Measurements from ENCODE around the gene MCRS1. TPM values are rescaled to one million over a fixed set of nuclear protein-coding genes. Genes with fewer than 3 reads are reported as not detected.
"Not testable (repeated sequence)": the region's sequence is repeated elsewhere in the genome, so short reads cannot be mapped to it uniquely, and the experiment has no call there.

The MCRS1 gene
- total and polyA plus RNA-seq, 10 of the 15 experiments (the other 5 are each of a cell fraction or from before 2014, with no cell fraction given) = 34.3 to 82.8 (median 57.6) TPM

DNA sequence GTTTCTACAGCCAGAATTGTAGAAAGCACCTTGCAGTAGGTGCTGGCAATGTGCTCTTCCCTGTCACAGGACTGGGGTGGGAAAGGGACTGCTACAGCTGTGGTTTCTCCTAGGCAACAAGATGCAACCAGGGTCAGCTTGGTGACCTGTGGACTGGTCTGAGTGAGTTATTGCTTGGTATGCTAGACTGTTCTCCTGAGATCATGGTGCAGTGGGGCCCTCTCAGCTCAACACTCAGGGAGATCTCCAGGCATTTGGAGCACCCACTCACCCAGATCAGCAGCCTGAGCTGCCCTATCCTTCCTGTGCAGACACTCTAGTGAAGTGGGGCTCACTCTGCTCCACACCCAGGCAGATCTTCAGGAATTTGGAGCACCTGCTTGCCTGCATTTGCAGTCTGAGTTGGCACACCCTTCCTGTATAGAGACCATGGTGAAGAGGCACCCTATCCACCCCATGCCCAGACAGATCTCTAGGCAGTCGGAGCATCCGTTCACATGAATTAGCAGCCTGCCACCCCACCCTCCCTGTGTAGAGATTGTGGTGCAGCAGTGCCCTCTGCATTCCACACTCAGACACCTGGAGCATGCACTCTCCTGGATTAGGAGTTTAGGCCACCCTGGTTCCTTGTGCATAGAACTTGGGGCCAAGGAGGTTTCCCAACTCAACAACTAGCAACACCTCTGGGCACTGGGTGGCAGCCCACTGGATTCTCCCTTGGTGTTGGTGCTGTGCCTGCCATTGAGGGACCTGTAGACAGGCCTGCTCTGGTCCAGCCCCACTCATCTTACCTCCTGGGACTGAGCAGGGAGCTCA, 41.3 kb upstream of the MCRS1 start (continued):
- TF ChIP-seq, protein P1, sequence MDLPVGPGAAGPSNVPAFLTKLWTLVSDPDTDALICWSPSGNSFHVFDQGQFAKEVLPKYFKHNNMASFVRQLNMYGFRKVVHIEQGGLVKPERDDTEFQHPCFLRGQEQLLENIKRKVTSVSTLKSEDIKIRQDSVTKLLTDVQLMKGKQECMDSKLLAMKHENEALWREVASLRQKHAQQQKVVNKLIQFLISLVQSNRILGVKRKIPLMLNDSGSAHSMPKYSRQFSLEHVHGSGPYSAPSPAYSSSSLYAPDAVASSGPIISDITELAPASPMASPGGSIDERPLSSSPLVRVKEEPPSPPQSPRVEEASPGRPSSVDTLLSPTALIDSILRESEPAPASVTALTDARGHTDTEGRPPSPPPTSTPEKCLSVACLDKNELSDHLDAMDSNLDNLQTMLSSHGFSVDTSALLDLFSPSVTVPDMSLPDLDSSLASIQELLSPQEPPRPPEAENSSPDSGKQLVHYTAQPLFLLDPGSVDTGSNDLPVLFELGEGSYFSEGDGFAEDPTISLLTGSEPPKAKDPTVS (IDR thresholded peaks at IDR 0.05; ENCODE audit: low read depth, low read length) = no peak
- TF ChIP-seq SMARCA5 (IDR thresholded peaks at IDR 0.05) (no peak), ZNF622 (IDR thresholded peaks at IDR 0.05) (no peak), RB1 (IDR thresholded peaks at IDR 0.05; ENCODE audit: borderline replicate concordance) (no peak)
- TF ChIP-seq, protein P2, sequence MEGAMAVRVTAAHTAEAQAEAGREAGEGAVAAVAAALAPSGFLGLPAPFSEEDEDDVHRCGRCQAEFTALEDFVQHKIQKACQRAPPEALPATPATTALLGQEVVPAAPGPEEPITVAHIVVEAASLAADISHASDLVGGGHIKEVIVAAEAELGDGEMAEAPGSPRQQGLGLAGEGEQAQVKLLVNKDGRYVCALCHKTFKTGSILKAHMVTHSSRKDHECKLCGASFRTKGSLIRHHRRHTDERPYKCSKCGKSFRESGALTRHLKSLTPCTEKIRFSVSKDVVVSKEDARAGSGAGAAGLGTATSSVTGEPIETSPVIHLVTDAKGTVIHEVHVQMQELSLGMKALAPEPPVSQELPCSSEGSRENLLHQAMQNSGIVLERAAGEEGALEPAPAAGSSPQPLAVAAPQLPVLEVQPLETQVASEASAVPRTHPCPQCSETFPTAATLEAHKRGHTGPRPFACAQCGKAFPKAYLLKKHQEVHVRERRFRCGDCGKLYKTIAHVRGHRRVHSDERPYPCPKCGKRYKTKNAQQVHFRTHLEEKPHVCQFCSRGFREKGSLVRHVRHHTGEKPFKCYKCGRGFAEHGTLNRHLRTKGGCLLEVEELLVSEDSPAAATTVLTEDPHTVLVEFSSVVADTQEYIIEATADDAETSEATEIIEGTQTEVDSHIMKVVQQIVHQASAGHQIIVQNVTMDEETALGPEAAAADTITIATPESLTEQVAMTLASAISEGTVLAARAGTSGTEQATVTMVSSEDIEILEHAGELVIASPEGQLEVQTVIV (IDR thresholded peaks at IDR 0.05; ENCODE audit: borderline replicate concordance, partially characterized antibody) = no peak

DNA sequence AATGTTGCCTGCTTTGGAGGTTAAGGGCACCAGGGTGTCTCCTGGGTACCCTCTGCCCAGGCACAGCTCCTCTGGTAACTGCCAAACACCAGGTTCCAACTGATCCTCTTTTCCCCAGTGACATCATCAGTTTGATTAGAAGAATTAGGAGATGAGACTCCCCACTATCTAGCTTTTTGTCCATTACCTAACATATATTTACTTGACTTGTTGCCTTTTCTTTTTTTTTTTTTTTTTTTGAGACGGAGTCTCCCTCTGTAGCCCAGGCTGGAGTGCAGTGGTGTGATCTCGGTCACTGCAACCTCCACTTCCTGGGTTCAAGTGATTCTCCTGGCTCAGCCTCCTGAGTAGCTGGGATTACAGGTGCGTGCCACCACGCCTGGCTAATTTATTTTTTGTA, 37.6 kb upstream of the MCRS1 start, which contains the start of gene FAM186B:
FAM186B (minus strand) TSS at position 101 of the 400 bp plus-strand sequence. CDS start 162 bp downstream, outside the sequence.
- ChIA-PET SMC1A (ENCODE audit: uncharacterized antibody, unreplicated experiment) (interaction anchor here (0.7 kb wide), 1 partner anchor 71 kb away, joined by 3 read pairs; no protein-coding TSS in a partner anchor), CTCF (interaction anchor here (1.0 to 2.2 kb wide), 4 partner anchors 25 to 258 kb away, joined by 3 to 8 read pairs (median 4); no protein-coding TSS in a partner anchor), POLR2A (interaction anchor here (0.9 kb wide), 1 partner anchor 9 kb away, joined by 3 read pairs; no protein-coding TSS in a partner anchor)
- RAD21 ChIA-PET (ENCODE audit: unreplicated experiment); H2AFZ ChIP-seq (ENCODE audit: control insufficient read depth, low read depth, low read length); H3K4me2 ChIP-seq (ENCODE audit: control insufficient read depth, insufficient read depth); H4K20me1 ChIP-seq (ENCODE audit: control insufficient read depth, insufficient read depth); H3K79me2 ChIP-seq (ENCODE audit: control insufficient read depth, insufficient read depth, low read length); ATAC-seq; H3K36me3 ChIP-seq (ENCODE audit: control insufficient read depth in 2 of 2, insufficient read depth in 2 of 2, low read length in 1 of 2); H3K9ac ChIP-seq (ENCODE audit: control insufficient read depth, insufficient read depth, low read length); H3K4me3 ChIP-seq; BruUV-seq (replicated peaks); FAIRE-seq; in situ Hi-C loops (cut with MboI); H3K4me1 ChIP-seq (ENCODE audit: control insufficient read depth, insufficient read depth, low read length); intact Hi-C loops (cut with micrococcal nuclease; ENCODE audit: unreplicated experiment); DNase-seq (ENCODE audit: low read depth, low spot score); H3K9me3 ChIP-seq (replicated peaks; ENCODE audit: control insufficient read depth, insufficient read depth, low read length); H3K27me3 ChIP-seq (replicated peaks in 1 of 2; ENCODE audit: control insufficient read depth in 2 of 2, insufficient read depth in 2 of 2, low read length in 1 of 2); H3K27ac ChIP-seq (ENCODE audit: control insufficient read depth, insufficient read depth): not testable (repeated sequence)
- WGBS (ENCODE audit: insufficient coverage, insufficient replicate concordance, low lambda C conversion rate, missing lambda C conversion rate) = 97% methylated on average over 3 of the region's 4 CpGs

Data from GM12878 (cell line).